DND-41 (cell line): ENCODE results near the gene MYBPC1.

ENCODE experiments used
- EZH2 ChIP-seq: IDR thresholded peaks from 3 replicates; pipeline ENCODE4 v1.6.1; 2012; ENCODE audit warnings: borderline replicate concordance, low read depth, mild to moderate bottlenecking, moderate library complexity, low read length, inconsistent platforms; ENCODE audit not compliant: severe bottlenecking
- TF ChIP-seq, protein P1 (sequence below): IDR thresholded peaks from 2 replicates; pipeline ENCODE4 v1.5.1; 2012; ENCODE audit warnings: borderline replicate concordance, low read length, moderate library complexity, mild to moderate bottlenecking; ENCODE audit not compliant: poor library complexity, severe bottlenecking; ENCODE audit errors: extremely low read depth

DNA sequence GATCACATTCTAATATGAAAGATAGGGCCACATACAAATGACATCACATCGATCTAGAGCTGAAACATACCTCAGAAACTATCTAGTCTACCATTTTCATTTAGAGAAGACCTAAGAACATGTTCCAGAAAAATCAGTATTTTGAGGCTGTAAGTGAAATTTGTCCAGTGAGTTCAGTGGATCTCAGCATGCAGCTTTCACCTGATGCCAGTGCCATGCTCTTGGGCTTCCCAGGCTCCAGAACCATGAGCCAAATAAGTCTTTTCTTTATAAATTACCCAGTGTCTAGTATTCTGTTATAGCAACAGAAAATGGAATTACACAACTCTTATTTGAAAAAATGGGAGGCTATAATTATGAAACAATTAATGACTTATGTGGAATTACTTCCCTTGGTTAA lies 111.6 kb downstream of the MYBPC1 start:
- TF ChIP-seq, protein P1, sequence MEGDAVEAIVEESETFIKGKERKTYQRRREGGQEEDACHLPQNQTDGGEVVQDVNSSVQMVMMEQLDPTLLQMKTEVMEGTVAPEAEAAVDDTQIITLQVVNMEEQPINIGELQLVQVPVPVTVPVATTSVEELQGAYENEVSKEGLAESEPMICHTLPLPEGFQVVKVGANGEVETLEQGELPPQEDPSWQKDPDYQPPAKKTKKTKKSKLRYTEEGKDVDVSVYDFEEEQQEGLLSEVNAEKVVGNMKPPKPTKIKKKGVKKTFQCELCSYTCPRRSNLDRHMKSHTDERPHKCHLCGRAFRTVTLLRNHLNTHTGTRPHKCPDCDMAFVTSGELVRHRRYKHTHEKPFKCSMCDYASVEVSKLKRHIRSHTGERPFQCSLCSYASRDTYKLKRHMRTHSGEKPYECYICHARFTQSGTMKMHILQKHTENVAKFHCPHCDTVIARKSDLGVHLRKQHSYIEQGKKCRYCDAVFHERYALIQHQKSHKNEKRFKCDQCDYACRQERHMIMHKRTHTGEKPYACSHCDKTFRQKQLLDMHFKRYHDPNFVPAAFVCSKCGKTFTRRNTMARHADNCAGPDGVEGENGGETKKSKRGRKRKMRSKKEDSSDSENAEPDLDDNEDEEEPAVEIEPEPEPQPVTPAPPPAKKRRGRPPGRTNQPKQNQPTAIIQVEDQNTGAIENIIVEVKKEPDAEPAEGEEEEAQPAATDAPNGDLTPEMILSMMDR, result no peak
- no peak for TF ChIP-seq EZH2
